Panc1 (cell line): Measurements from ENCODE around the gene ERMAP. TPM values are rescaled to one million over a fixed set of nuclear protein-coding genes. Genes with fewer than 3 reads are reported as not detected.

Experiments
- ATAC-seq: fragments of 200-7000 bp; cut with Tn5 transposase; 2 replicates; pipeline ENCODE4 v1.9.1; 2020; ENCODE audit warnings: mild to moderate bottlenecking, moderate library complexity
- BruUV-seq: library from RNA; stranded (reverse); fragments of 400-500 nt; replicated peaks from 2 replicates; lab custom pipeline; 2021; lab: Mats Ljungman, UMichigan
- CTCF ChIA-PET: fragments of 300-600 bp; sonication (Branson Sonifier 250); formaldehyde crosslinking; loops from one replicate; lab custom pipeline; 2022; ENCODE audit warnings: antibody characterized with exemption; lab: Charles Lee
- POLR2A ChIA-PET: fragments of 300-600 bp; sonication (Branson Sonifier 250); formaldehyde crosslinking; loops from one replicate; lab custom pipeline; 2022; ENCODE audit warnings: antibody characterized with exemption; lab: Charles Lee
- DNase-seq: peaks from one replicate; pipeline ENCODE4 v3.0.0-alpha.2; 2010; ENCODE audit warnings: low read depth, low spot score
- H3K27ac ChIP-seq: 2 replicates; pipeline ENCODE4 v1.5.1; 2011; ENCODE audit warnings: mild to moderate bottlenecking, low read length, inconsistent platforms
- H3K27me3 ChIP-seq: fragments of 200-500 bp; sonication (Bioruptor generic); 2 replicates; pipeline ENCODE4 v1.6.0; 2014; ENCODE audit warnings: low read length, inconsistent platforms; ENCODE audit not compliant: control insufficient read depth, insufficient read depth
- H3K36me3 ChIP-seq: fragments of 200-500 bp; sonication (Bioruptor generic); 2 replicates; pipeline ENCODE4 v1.5.1; 2014; ENCODE audit warnings: inconsistent platforms, mild to moderate bottlenecking, low read length, moderate library complexity; ENCODE audit not compliant: control insufficient read depth, insufficient read depth
- H3K4me1 ChIP-seq: 2 replicates; pipeline ENCODE4 v1.5.1; 2011; ENCODE audit warnings: inconsistent platforms, mild to moderate bottlenecking, low read length, moderate library complexity; ENCODE audit not compliant: control insufficient read depth, insufficient read depth
- H3K4me3 ChIP-seq, 2 experiments: 2 replicates each; pipeline ENCODE4 v1.5.1; 2011 to 2012; ENCODE audit warnings: low read depth in 2 of 2, low read length in 2 of 2, mild to moderate bottlenecking in 2 of 2, inconsistent platforms in 1 of 2, moderate library complexity in 1 of 2
- H3K9me3 ChIP-seq: fragments of 200-500 bp; sonication (Bioruptor generic); 2 replicates; pipeline ENCODE4 v1.5.1; 2014; ENCODE audit warnings: low read depth, mild to moderate bottlenecking, inconsistent platforms, low read length, moderate library complexity; ENCODE audit not compliant: control insufficient read depth, insufficient read depth
- CTCF ChIP-seq: fragments of 450-650 bp; IDR thresholded peaks from 2 replicates; pipeline ENCODE4 v1.5.1; 2017; ENCODE audit warnings: mild to moderate bottlenecking
- POLR2AphosphoS5 ChIP-seq: IDR thresholded peaks from 2 replicates; pipeline ENCODE4 v1.6.1; 2012; ENCODE audit warnings: mild to moderate bottlenecking, low read depth, low read length, moderate library complexity
- REST ChIP-seq, 2 experiments: IDR thresholded peaks; 2 replicates each; pipeline ENCODE4 v1.6.1; 2011 to 2012; ENCODE audit warnings: low read depth in 2 of 2, control low read depth in 1 of 2, low read length in 1 of 2, mild to moderate bottlenecking in 1 of 2, moderate library complexity in 1 of 2; ENCODE audit not compliant: insufficient read depth in 1 of 2
- SIN3A ChIP-seq: IDR thresholded peaks from 2 replicates; pipeline ENCODE4 v1.6.1; 2012; ENCODE audit warnings: low read depth, mild to moderate bottlenecking, low read length, moderate library complexity, borderline replicate concordance; ENCODE audit not compliant: insufficient read depth
- TCF7L2 ChIP-seq: IDR thresholded peaks from 2 replicates; pipeline ENCODE4 v1.6.1; 2011; ENCODE audit warnings: mild to moderate bottlenecking, low read depth, low read length, inconsistent platforms
- in situ Hi-C: cut with HindIII; loops from 2 replicates; pipeline ENCODE4 v1.10.0; 2016; ENCODE audit warnings: low sequenced_read_pairs, low pct_unique_long_range_greater_than_20kb
- intact Hi-C: fragments of 100-400 bp; cut with micrococcal nuclease; formaldehyde crosslinking; loops from one replicate; pipeline ENCODE4 v1.10.0; 2022; ENCODE audit not compliant: unreplicated experiment
- total RNA-seq: library from RNA; stranded (reverse); gene quantifications from one replicate; pipeline ENCODE4 v1.2.1, GENCODE V29; 2021; ENCODE audit not compliant: unreplicated experiment

Gene ERMAP
- total RNA-seq, 1 experiment from 2014 or later = 15.3 TPM

GRCh38 chr1:42841010-42841409, 24.1 kb downstream of the ERMAP start:
- in situ Hi-C loops = no loop called here
- no peak overlapping the region for H3K4me3 ChIP-seq
- TF ChIP-seq CTCF = no peak
- TF ChIP-seq TCF7L2 = no peak
- no peak for TF ChIP-seq SIN3A
- TF ChIP-seq POLR2AphosphoS5 = no peak
- TF ChIP-seq REST (IDR thresholded peaks at IDR 0.05; ENCODE audit: insufficient read depth in 1 of 2, low read depth in 2 of 2, low read length in 1 of 2) = no peak
- ChIA-PET POLR2A (interaction anchor here (0.5 kb wide), 1 partner anchor 115 kb away, joined by 5 read pairs; no protein-coding TSS in a partner anchor), CTCF (no interaction called here)
- no peaks in the 10 kb centered on the region for H3K36me3 ChIP-seq
- no peaks in the 10 kb centered on the region for H3K9me3 ChIP-seq
- ATAC-seq (no peak), DNase-seq (no peak)
- peaks cover 5% of the 10 kb centered on the region; the same call in 1 of the 2 replicates for H3K4me1 ChIP-seq
- intact Hi-C loops = no loop called here
- H3K27ac ChIP-seq = no peak overlapping the region
- no peaks in the 10 kb centered on the region for H3K27me3 ChIP-seq
- BruUV-seq = no TSS peak

GRCh38 chr1:42841440-42842147, 24.7 kb downstream of the ERMAP start:
- ATAC-seq (no peak), DNase-seq (no peak)
- CTCF ChIA-PET = no interaction called here
- in situ Hi-C loops (no loop called here), intact Hi-C loops (no loop called here)
- Histone ChIP-seq H3K9me3 (no peaks in the 10 kb centered on the region), H3K4me3 (no peak overlapping the region), H3K4me1 (peaks cover 5% of the 10 kb centered on the region; the same call in 1 of the 2 replicates), H3K27me3 (no peaks in the 10 kb centered on the region), H3K36me3 (no peaks in the 10 kb centered on the region), H3K27ac (no peak overlapping the region)
- BruUV-seq = no TSS peak
- POLR2A ChIA-PET = interaction anchor here (0.5 kb wide), 1 partner anchor 115 kb away, joined by 5 read pairs; no protein-coding TSS in a partner anchor
- TF ChIP-seq POLR2AphosphoS5 (no peak), CTCF (no peak), REST (IDR thresholded peaks at IDR 0.05; ENCODE audit: insufficient read depth in 1 of 2, low read depth in 2 of 2, low read length in 1 of 2) (no peak), TCF7L2 (no peak), SIN3A (no peak)
